HG02571 (cell line): Measurements from ENCODE around the gene TMEM248.
"Not testable (repeated sequence)": the region's sequence is repeated elsewhere in the genome, so short reads cannot be mapped to it uniquely, and the experiment has no call there.

Experiments
- ATAC-seq: cut with Tn5 transposase; IDR thresholded peaks from one replicate; pipeline ENCODE4 v1.9.1; 2021; ENCODE audit warnings: mild to moderate bottlenecking, moderate library complexity; ENCODE audit not compliant: unreplicated experiment

The TMEM248 gene, protein sequence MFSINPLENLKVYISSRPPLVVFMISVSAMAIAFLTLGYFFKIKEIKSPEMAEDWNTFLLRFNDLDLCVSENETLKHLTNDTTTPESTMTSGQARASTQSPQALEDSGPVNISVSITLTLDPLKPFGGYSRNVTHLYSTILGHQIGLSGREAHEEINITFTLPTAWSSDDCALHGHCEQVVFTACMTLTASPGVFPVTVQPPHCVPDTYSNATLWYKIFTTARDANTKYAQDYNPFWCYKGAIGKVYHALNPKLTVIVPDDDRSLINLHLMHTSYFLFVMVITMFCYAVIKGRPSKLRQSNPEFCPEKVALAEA

DNA sequence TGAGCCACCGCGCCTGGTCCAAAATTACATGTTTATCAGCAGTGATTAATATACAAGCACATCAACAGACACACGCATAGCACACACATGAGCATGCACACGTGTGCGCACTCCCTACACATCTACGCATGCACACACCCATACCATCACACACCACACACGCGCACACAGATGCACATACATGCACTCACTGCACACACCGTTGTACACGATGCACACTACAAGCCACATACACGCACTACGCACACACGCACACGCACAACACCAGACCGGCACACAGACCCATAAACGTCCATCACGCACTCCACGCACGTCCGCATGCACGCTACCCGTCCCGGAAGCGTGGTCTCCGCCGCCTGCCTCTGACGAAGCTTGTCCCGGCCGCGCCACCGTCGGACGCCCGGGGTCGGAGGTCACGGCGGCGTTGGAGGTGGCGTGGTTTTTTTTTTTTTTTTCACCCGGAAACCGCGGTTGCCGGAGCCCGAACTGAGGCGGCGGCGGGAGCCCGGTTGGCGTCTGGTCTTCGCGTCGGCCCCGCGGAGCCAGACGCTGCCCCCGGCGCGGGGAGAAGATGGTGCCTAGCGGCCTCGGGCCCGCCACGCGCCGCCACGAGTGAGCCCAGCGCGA, at the start of gene TMEM248:
TMEM248 (plus strand) TSS at position 457 of the 627 bp plus-strand sequence. CDS start 20,641 bp downstream, outside the sequence.
- peak; percentile 79 for ATAC-seq

DNA sequence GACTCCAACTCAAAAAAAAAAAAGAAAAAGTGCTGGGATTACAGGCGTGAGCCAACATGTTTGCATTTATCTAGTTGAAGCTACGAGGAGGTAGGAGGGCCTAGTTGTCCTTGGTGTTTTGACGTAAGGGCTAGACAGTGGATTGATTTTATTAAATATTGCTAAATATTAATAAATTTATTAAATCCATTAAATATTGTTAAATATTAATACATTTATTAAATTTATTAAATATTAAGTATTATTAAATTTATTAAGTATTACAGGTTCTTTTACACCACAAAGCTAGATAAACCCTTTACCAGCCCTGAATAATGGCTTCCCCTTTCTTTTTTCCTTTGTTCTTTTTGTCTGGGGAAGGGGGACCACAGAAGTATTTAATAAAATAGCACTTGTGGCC, 47.5 kb upstream of the TMEM248 start:
- ATAC-seq, result no peak

DNA sequence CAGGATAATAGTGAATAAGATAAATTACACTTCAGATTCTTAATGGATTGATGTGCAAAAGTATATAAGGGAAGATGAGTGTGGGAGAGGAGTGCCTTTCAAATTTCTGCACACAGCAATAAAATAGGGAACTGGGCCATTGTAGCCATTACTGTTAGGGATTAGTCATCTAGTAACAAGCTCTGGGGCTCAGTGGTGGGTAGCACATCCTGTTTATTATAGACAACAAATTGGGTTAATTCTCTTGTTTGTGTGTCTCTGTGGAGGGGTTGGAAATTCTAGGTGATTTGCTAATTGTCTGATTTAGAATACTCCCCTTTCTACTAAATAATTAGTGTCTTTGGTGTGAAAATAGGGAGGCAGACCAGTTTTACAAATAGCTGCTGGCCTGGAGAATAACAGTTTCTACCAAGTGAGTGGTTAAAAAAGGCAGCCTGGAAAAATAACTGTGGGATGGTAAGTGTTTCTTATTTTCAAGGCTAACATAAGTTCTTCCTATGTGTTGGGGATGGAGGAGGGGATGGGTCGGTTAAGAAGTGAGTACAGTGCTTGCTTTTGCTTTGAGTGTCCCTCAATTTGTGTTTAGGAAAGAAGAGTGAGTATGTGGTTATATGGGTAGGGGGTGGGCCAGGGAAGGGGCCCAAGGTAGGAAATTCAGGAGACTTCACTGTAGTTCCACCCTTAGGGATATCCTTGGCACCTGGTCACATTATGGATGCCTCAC, 43.3 kb upstream of the TMEM248 start:
- ATAC-seq, result peak; percentile 83

DNA sequence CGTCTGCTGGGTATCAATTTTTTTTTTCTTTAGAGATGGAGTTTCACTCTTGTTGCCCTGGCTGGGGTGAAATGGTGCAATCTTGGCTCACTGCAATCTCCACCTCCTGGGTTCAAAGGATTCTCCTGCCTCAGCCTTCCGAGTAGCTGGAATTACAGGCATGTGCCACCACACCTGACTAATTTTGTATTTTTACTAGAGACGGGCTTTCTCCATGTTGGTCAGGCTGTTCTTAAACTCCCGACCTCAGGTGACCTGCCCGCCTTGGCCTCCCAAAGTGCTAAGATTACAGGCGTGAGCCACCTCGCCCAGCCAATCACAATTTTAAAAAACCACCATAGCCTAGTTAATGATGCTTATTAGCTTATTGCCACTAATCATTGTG, 42.7 kb upstream of the TMEM248 start:
- not testable (repeated sequence) for ATAC-seq

DNA sequence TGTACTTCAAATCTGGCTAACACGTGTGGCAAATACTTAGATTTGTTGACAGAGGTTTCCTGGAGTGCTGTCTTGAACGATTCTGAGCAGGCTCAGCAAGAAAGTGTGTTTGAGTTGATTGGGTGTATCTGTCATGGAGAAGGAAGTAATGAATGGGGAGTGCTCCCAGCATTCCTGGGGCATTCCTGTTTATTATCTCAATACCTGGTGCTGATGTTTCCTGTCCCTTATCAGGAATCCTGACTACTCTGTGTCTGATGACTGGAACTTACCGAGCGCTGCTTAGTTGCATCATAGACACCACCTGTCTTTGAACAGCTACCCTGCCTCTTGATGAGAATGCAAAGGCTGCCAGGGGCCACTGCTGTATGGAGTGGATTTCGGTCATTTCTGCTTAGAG, 41.0 kb upstream of the TMEM248 start:
- no peak for ATAC-seq

DNA sequence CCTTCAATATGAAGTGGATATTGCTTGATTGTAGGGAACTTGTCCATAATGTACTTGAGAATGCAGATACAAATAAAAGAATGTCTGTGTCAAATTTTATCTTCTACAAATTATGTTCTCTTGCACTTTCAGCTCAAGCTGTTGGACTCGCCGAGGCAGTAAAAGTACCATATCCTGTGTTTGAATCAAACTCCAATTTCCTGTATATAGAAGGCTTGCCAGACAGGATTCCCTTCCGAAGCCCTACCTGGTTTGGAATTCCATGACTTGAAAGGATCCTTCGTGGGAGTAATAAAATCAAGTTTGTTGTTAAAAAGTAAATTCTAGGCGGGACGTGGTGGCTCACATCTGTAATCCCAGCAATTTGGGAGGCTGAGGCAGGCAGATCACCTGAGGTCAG, 40.4 kb upstream of the TMEM248 start:
- not testable (repeated sequence) for ATAC-seq

DNA sequence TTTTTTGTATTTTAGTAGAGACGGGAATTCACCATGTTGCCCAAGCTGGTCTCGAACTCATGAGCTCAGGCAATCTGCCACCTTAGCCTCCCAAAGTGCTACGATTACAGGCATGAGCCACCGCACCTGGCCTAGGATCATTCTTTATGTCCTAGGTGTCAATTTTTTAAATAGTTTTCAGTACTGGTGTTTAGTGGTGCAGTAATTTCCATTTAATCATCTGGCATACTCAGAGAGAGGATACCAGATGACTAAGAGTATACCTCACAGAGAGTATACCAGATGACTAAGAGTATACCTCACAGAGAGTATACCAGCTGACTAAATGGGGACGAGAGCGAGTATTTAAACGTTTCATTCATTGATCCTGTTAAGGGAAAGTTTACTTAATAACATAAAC, 37.3 kb upstream of the TMEM248 start:
- no peak for ATAC-seq

DNA sequence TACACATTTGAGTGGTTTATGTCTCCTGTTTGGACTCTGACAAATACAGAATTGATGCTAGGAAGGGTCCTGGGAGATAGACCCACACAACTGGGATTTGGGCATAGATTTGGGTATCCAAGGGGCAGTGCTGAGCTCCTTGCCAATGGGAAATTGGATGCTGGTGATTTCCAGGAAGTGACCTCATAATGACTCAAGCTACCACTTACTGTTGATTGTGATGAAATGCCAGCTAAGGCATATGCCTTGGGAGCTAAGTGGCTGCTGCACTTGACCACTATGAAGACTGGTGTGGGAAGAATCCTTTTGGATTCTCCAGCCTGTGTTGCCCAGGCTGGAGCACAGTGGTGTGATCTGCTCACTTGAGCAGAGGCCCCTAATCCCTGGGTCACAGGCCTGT, 36.5 kb upstream of the TMEM248 start:
- not testable (repeated sequence) for ATAC-seq

DNA sequence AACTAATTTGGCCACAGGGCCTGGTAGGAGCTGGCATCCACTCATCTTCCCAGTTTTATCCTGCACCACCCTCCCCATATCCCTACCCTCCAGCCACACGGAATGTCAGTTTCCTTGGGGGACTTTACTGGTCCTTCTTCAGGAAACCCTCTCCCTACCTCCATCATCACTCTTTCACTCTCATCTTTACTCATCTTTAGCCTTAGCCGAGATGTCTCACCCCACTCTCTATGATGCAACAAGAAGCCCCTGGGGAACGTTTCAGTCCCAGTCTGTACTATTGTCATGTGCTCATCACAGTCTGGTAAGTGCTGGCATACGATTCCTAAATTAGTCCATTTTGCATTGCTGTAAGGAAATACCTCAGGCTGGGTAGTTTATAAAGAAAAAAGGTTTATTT, 34.9 kb upstream of the TMEM248 start:
- ATAC-seq, result peak; percentile 62

DNA sequence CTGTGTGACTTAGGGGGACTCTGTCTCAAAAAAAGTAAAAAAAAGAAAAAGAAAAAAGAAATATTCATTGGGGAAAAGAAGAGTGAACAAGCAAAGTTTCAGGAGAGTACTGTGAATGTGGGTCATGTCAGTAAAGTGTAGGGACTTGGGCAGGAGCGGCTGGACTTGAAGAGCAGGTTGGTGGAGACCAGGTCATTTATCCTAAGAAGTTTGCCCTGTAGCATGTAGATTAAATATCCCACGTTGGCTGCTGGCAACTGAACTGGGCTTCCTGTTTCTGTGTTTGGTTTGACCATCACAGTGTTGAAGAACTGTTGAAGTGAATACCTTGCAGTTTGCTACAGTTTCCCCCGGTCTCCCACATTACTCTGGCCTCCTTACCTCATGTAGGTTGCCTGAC, 32.8 kb upstream of the TMEM248 start:
- ATAC-seq, result not testable (repeated sequence)

DNA sequence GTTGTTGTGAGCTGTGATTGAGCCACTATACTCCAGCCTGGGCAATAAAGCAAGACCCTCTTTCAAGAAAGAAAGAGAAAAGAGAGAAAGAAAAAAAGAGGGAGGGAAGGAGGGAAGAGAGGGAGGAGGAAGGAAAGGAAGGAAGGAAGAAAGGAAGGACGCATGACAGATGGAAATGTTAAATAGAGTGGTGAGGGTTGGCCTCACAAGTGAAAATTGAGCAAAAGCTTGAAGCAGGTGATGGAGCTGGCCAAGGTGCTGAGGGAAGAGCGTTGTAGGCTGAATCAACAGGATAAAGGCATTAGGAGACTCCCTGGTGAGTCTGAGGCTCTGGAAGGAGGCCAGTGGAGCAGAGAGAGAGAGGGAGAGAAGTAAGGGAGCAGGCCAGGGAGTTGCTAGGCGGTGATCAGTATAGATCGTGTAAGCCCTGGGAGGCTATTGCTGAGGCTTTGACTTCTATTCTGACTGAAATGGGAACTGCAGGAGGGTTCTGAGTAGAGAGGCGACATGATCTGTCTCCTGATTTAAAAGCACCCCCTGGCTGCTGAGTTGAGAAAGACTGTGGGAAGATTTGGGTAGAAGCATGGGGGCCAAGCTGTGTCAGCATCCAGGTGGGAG, 26.5 kb upstream of the TMEM248 start:
- ATAC-seq, result no peak

DNA sequence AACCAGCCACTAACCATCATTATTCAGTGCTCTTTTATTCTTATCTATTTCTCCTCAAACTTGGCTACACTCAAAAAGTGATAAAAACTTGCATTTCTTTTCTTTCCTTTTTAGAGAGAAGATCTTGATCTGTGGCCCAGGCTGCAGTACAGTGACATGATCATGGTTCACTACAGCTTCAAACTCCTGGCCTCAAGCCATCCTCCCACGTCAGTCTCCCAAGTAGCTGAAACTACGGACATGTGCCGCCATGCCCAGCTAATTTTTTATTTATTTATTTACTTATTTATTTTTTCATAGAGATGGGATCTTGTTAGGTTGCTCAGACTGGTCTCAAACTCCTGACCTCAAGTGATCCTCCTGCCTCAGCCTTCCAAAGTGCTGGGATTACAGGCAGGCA, 24.6 kb upstream of the TMEM248 start:
- ATAC-seq, result no peak

DNA sequence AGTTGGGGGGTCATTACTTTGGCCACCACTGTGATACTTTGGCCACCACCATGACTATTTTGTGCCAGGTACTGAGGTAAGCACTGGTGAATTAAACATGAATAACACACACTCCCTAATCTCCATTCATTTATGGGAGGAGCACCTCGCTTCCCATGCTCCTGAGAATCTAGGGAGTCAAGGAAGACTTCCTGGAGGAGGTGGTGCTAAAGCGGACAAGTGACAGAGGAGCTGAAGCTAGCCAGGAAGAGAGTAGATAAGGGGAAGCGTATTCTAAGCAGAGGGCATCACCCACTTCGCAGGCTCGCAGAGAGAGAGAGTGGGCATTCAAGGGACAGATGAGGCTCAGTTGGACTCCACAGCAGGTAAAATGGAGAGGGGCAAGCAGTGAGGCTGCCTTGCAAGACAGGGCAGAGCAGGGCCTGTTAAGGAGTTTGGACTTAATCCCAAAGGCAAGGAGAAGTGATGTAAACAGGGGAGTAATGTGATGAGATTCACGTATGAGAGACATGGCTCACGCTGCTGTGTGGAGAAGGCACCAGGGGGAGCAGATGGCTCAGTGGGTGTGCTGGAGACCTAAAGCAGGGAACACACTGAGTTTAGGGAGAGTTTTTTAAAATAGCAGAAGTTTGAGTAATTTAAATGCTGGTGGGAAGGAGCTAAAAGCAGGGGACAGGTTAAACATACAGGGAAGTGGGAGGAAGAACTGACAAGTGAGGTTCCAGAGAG, 21.3 kb upstream of the TMEM248 start:
- no peak for ATAC-seq

DNA sequence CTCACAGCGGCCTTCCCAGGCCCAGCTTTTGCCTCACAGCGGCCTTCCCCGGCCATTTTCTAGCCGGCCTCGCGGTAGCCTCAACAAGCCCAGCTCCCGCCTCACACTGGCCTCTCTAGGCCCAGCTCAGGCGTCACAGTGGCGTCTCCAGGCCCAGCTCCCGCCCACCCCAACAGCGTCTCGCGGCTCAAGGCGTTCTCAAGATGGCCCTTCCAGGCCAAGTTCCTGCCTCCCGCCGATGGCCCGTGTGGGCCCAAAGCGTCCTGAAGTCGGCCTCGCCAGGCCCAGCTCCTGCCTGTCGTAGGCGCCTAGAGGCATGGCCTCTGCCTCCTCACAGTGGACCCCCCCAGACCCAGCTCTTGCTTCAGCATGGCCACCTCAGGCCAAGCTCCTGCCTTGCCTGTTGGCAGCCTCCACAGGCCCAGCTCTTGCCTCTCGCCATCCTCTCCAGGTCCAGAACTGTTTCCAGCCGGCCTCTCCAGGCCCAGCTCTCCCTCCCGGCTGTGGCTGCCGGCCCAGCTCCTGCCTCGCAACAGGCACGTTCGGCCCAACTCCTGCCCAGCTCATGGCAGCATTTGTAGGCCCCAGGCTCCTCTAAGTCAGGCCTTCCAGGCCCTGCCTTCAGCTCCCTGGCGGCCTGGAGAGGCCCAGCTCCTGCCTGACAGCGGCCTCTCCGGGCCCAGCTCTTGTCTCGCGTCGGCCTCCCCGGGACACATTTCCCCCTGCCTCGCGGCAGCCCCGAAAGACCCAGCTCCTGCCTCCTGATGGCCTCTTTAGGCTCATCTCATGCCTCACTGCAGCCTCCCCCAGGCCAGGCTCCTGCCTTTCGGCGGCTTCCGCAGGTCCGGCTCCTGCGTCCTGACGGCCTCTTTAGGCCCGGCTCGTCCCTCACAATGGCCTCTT, 18.8 kb upstream of the TMEM248 start:
- no peak for ATAC-seq

DNA sequence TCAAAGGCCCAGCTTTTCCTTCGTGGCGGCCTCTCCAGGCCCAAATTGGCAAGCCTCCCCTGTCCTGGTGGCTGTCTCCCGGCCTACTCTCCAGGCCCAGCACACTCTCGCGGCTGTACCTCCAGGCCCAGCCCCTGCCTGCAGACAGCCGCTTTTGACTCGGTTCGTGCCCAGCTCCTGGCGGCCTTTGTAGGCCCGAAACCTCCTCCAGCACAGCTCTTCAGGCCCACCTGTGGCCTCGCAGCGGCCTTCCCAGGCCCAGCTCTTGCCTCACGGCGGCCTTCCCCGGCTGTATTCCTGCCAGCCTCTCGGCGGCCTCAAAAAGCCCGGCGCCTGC, 18.2 kb upstream of the TMEM248 start:
- no peak for ATAC-seq

DNA sequence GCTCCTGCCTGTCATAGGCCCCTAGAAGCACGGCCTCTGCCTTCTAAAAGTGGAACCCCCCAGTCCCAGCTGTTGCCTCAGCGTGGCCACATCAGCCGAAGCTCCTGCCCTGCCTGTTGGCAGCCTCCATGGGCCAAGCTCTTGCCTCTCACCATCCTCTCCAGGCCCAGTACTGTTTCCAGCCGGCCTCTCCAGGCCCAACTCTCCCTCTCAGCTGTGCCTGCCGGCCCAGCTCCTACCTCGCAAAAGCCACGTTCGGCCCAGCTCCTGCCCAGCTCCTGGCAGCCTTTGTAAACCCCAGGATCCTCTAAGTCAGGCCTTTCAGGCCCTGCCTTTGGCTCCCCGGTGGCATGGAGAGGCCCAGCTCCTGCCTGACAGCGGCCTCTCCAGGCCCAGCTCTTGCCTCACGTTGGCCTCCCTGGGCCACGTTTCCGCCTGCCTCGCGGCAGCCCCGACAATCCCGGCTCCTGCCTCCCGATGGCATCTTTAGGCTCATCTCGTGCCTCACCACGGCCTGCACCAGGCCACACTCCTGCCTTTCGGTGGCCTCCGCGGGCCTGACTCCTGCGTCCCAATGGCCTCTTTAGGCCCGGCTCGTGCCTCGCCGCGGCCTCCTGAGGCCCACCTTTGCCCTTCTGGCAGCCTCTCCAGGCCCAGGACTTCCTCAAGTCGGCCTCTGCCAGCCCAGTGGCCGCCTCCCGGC, 17.5 kb upstream of the TMEM248 start:
- no peak for ATAC-seq

DNA sequence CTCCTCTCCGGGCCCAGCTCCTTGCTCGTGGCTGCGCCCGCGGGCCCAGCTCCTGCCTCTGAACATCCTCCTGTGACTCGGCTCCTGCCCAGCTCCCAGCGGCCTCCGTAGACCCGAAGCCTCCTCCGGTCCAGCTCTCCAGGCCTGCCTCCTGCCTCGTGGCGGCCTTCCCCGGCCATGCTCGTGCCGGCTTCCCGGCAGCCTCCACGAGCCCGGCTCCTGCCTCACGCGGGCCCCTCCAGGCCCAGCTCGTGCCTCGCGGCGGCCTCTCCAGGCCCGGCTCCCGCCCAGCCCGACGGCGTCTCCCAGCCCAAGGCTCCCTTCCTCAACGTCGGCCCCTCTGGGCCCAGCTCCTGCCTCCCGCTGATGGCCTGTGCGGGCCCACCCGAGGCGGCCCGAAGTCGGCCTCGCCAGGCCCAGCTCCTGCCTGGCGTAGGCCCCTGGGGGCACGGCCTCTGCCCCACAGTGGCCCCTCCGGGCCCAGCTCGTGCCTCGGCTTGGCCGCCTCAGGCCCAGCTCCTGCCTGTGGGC, 16.9 kb upstream of the TMEM248 start:
- ATAC-seq, result no peak

DNA sequence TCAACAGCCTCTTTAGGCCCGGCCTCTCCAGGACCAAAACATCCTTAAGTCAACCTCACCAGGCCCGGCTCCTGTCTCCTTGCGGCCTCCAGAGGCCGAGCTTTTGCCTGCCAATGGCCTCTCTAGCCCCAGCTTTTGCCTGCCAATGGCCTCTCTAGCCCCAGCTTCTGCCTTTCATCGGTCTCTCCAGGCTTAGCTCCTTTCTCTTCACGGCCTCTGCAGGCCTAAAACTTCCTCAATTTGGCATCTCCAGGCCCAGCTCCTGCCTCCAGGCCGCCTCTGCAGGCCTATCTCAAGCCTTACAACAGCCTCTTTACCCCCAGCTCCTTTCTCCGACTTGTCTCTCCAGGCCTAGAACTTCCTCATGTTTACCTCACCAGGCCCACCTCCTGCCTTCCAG, 15.7 kb upstream of the TMEM248 start:
- no peak for ATAC-seq

DNA sequence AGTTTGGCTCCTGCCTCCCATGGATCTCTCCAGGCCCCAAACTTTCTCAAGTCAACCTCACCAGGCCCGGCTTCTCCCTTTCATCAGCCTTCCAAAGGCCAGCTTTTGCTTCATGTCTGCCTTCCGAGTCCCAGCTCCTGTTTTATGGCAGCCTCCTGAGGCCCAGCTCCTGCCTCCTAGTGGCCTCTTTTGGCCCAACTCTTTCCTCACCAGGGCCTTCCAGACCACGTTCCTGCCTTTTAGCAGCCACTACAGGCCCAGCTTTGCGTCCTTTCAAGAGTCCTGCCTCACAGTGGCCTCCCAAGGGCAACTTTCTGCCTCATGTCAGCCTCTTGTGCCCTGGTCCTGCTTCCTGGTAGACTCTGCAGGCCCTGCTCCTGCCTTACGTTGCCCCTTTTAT, 15.3 kb upstream of the TMEM248 start:
- ATAC-seq, result no peak
